GM03348 (cell line): Measurements from ENCODE around the gene HNRNPH1.

Experiments used
- DNase-seq: peaks from one replicate; pipeline ENCODE4 v3.0.0; 2012; ENCODE audit warnings: low spot score

HNRNPH1 gene

GRCh38 chr5:179603308-179603707 is 20.2 kb downstream of the HNRNPH1 start:
- DNase-seq: no peak

- no peak for DNase-seq
These were observed 21.4 kb downstream of the HNRNPH1 start for GRCh38 chr5:179601871-179602625.

- DNase-seq: no peak
These were observed 23.5 kb downstream of the HNRNPH1 start for GRCh38 chr5:179599973-179600372.

- no peak for DNase-seq
These were observed 23.9 kb downstream of the HNRNPH1 start for GRCh38 chr5:179599566-179599965.

GRCh38 chr5:179599100-179599499 is 24.4 kb downstream of the HNRNPH1 start:
- DNase-seq: no peak

GRCh38 chr5:179596421-179596820 is 27.1 kb downstream of the HNRNPH1 start:
- no peak for DNase-seq

GRCh38 chr5:179595916-179596315 is 27.6 kb downstream of the HNRNPH1 start:
- DNase-seq: no peak

- DNase-seq: no peak
These were observed 35.3 kb downstream of the HNRNPH1 start for GRCh38 chr5:179588166-179588565.

GRCh38 chr5:179585941-179586401 is 37.5 kb downstream of the HNRNPH1 start:
- no peak for DNase-seq

GRCh38 chr5:179577286-179577960 is 46.0 kb downstream of the HNRNPH1 start:
- no peak for DNase-seq

- DNase-seq: no peak
These were observed 51.1 kb downstream of the HNRNPH1 start for GRCh38 chr5:179572386-179572785.

GRCh38 chr5:179568721-179569120 is 54.8 kb downstream of the HNRNPH1 start:
- no peak for DNase-seq

- no peak for DNase-seq
These were observed 58.9 kb downstream of the HNRNPH1 start for GRCh38 chr5:179564526-179564925.
